ENCODE data around the gene FRMD5.
A peak's percentile ranks its signal among the peaks of the same experiment; 100 is the strongest.
"Not testable (repeated sequence)": the region's sequence is repeated elsewhere in the genome, so short reads cannot be mapped to it uniquely, and the experiment has no call there.

The FRMD5 gene

DNA sequence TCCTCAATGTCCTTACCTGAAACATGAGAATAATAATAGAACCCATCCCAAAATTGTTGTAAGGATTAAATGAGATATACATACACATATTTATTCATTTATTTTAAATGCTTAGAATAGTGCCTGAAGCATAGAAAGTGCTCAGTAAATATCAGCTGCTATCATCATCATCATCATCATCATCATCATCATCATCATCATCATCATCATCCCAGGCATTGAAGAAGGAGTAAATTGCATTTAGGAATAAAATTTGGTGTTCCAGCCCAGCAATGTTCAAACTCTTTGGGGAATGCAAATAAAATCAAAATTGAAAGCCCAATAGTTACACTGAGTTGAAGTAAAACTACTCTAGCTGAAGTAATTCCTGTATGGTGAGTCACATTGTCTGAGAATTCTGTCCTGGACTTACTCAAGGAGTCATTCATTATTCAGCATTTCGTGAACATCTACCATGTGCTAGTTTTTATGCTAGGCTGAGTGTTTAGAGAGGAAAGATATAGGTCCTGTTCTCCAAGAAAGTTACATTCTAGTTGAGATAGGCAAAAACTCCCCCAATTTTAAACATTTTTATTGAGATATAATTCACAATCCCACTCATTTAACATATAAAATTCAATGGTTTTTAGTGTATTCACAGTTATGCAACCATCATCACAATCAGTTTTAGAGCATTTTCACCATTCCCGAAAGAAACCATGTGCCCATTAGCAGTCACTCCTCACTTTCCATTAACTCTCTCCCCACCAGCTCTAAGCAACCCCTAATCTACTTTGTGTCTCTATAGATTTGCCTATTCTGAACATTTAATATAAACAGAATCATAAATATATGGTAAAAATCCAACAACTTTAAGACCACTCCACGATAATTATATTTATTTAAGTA, 107.2 kb downstream of the FRMD5 start:
- DNase-seq: no peak

DNA sequence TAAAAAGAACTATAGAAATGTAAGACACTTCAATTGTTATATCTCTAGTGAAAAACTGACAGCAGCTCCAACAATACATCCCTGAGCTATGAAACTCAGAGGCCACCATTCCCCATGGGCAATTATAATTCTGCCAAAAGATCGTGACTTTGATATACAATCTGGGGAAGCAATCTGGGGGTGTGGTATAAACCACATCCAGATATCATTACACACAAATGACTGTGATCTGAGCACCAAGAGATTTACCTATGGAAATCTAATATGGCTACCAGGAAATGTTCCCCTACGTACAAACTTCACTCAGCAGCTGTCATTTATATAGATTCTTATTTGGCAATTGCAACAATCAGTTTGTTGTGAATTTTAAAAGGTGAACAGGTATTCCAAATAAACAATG, 110.3 kb downstream of the FRMD5 start:
- no peak for DNase-seq

DNA sequence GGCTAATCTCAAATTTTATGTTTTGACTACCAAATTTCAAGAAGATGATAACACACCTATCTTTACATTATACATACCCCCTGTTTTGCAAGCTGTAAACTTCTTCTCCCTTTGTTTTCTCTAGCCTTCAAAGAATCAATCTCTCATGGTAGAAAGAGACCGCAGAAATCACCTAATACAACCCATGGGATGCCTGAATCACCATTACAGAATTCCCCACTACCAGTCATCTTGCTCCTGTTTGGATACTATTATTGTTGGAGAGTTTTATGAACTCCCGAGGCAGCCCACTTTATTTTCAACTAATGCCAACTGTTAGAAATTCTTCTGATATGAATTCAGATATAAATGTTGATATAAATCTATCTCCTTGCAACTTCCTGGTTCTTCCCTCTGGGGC, 110.9 kb downstream of the FRMD5 start:
- no peak for DNase-seq

DNA sequence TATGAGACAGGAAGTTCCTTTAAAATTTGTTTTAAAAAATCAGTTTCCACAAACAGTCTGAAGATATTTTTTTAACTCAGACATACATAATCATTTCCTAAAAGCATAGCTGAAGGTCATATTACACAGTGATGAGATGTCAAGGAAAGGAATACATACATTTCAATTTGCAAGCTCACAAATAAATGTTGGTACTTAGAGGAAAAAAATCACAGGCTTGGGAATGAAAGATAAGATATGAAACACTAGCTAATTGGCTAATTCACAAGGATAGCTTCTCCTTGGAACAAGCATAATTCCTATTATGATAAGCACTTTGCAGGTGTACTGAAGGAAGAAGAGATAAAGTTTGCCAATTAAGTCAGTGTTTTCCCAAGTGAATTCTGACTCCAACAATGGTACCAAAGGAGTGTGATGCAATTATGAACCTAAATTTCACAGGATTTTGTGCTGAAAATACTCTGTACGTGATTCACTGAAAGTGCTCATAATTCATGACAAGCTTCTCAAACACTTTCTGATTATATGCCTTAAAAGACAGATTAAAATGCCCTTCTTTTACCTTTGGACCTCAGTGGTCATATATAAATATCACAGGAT, 112.4 kb downstream of the FRMD5 start:
- no peak for DNase-seq

DNA sequence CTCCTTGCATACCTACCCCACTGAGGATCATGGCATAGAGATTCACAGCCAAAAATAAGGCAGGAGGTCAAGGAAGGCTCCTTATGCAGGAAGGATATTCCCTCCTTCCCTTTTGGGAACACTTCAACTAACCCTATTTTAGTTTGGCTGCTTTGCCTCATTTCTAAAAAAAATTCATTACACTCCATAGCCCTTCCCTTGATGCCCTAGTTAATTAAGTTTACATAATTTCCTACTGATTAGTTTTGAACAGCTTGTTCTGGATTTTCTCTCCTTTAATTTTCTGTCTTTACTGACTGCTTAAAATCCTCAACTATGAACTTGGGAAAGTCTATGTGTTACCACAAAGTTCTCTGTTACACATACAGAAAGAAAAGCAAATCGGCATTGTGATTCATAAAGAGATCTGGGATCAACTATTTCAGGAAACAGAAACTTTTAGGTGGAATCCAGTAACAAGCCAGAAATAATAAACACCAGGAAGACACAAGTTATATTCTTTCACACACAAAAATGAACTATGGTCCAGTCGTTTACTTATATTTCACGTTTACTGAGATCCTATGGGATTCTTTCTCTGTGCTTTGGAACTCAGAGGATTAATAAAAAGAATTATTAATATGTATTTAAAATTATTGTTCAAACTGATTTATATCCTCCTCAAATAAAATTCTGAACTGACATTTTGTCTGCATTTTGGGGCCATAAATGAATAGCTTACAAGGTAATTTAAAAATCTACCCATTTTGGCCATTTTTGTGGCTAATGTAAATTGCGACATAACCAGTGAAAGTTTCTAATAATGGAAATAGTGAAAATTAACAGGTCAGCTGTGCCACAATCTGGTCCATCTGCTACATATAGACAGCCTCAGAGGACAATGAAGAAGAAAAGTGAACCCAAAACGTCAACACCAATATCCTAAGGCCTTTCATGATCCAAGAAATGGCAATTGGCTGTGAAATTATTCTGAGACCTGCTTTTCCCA, 113.8 kb downstream of the FRMD5 start:
- DNase-seq: no peak

DNA sequence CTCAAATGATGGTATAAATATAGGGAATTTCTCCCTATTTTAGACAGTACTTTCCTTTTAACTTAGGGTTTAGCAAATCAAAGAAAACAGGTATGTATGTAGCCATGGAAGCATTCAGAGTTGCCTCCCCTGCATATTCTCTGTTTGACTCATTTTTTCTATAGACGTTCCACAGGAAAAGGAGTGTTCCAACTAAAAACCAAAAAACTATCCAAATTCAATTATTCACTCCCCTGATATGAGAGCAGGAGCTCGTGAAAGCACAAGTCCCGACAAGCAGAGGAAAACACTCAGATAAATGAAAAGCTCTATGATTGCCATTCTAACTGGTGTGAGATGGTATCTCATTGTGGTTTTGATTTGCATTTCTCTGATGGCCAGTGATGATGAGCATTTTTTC, 119.5 kb downstream of the FRMD5 start:
- DNase-seq: no peak

DNA sequence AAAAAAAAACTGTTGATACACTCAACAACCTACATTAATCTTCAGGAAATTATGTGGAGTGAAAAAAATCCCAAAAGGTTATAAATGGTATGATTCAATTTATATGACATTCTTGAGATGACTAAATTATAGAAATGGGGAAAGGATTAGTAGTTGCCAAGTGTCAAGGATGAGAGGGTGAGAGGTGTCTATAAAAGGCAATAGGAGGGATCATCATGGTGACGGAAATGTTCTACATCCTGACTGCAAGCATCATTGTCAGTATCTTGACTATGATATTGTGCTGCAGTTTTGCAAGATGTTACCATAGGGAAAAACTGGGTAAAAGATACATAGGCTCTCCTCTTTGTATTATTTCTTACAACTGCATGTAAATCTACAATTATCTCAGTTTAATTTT, 125.6 kb downstream of the FRMD5 start:
- no peak for DNase-seq

DNA sequence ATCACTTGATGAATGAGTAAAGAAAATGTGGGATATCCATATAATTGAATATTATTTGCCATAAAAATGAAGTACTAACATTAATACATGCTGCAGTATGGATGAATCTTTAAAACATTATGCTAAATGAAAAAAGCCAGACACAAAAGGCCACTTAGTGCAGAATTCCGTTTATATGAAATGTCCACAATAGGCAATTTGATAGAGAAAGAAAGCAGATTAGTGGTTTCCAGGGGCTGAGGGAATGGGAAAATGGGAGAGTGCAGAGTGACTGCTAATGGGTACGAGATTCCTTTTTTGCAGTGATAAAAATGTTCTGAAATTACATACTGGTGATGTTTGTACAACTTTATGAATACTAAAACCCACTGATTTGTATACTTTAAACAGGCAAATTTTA, 126.7 kb downstream of the FRMD5 start:
- DNase-seq: no peak

DNA sequence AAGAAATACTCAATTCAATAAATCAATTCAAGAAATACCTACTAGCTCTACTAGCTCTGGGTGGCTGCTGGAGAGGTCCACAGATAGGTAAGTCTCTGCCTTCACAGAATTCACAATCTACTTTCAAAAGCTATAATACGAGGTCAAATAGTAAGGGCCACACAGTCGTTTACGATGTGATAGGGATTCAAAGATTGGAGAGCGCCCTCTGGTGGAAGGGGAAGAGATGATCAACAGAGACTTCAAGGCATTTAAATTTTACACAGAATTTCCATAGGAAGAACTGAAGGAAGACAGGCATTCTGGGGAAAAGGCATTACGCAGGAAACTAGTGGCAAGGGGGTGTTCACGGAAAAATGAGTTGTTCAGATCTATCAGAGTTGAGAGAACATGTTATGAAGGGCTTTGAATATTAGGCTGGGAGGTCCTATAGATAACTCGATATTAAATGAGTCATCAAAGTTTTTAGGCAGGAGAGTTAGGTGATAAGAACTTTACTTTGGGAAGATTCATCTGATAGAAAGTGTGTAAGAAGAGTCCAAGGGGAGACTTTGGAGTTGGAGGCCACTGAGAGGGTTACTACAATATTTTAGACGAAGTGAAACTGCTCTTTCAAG, 128.8 kb downstream of the FRMD5 start:
- DNase-seq: peak; percentile 54

DNA sequence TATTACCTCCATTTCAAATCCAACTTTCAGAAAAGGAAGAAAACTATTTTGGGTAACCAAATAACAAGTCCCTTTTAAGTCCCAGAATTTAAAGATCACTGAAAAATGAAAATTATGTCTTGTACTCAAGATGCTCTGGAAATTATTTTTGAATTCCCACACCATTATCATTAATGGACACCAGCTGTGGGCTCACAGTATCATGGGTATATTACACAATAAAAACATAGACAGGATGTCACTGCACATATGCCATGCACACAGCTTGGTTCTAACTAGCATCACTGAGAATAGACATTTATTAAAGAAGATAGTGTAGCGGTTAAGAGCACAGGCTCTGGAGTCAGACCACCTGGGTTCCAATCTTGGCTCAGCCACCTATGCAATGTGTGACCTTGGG, 130.4 kb downstream of the FRMD5 start:
- no peak for DNase-seq

DNA sequence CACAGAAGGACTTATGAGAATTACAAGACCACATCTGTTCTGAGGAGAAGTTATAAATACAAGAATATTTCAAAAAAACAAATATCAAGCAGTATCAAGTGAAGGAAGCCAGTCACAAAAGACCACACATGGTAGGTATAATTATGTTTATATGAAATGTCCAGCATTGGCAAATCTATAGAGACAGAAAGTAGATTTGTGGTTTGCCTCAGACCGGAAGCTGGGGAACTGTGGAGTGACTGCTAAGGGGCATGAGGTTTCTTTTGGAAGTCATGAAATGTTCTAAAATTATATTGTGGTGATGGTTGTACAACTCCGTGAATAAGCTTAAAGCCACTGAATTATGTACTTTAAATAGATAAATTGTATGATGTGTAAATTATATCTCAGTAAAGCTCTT, 136.9 kb downstream of the FRMD5 start:
- DNase-seq: peak; percentile 78

DNA sequence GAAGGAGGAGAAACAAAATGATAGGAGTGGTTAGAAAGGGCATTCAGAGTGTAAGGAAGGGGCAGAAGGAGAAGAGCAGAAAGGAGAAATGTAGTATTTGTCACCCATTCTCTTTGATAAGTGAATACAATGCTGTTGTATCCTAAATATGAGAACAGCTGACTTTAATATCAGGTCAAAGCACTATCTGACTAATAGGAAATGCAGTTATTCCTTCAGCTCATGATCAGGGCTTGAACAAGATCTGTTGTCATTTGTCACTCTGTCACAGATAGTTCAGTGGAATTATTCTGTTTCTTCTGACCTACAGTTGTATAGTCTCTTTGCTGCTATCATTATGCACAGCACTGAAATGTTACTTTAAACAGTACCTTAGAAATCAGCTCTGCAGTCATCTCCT, 149.4 kb downstream of the FRMD5 start:
- DNase-seq: no peak

DNA sequence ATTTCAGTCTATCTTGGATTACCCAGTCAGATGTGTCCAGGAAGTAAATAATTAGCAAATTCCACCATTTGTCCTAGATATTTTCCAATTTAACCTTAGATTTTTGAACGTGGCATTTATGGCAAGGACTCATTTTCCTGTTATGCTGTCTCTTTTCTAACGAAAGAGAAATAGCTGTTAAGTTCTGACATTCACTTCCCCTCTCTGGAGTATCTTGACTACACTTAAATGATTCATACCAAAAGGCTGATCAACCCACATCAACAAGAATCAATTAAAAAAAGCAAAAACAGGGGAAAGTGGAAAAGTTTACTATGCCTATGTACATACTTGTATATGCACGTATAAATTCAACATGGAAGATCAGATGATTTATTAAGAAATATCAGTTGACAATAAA, 149.9 kb downstream of the FRMD5 start:
- peak; percentile 38 for DNase-seq

DNA sequence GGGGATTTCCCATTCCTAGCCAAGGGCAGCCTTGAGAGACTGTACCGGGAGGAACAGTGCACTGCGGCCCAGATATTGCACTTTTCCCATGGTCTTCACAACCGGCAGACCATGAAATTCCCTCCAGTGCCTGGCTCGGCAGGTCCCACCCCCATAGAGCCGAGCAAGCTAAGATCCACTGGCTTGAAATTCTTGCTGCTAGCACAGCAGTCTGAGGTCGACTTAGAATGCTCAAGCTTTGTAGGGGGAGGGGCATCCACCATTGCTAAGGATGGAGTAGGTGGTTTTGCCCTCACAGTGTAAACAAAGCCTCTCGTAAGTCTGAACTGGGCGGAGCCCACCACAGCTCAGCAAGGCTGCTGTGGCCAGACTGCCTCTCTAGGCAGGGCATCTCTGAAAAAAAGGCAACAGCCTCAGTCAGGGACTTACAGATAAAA, 156.3 kb downstream of the FRMD5 start:
- no peak for DNase-seq

DNA sequence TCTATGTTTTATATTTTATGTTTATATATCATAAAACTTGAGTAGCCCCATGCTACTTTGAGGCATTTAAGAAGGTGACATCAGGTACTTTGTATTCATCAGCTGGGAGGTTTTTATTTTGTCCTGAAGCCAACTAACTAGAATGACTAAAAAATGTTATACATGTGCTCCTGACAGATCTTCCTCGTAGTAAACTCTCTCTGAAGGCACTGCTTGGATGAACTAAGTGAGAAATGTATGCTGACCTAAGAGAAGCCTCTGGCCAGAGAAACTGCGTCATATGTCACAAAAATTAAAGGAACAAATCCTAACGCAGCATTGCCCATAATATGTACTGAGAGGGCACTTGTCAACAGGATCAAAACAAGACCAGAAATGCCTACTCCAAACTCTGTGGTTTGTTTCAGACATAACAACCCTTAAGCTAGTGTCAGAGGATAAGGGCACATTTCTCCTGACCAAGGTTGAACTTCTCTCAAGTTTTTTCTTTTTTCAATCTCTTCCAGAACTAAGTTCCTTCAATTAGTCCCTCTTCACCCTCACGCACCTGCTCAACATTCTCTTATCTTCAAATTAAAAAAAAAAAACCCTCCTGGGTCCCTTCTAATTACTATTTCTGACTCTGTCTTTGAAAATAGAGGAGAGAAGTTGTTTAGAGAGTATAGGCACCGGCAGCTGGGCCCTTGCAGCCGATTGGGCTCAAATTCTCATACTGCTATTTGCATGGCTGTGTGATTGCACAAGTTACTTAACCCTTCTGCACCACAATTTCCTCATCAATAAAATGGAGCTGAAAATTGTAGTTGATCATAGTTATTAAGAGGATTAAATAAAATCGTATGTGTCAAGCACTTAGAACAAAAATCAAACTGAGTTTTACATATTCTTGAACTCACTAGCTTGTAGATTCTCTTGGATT, 159.0 kb downstream of the FRMD5 start:
- no peak for DNase-seq

DNA sequence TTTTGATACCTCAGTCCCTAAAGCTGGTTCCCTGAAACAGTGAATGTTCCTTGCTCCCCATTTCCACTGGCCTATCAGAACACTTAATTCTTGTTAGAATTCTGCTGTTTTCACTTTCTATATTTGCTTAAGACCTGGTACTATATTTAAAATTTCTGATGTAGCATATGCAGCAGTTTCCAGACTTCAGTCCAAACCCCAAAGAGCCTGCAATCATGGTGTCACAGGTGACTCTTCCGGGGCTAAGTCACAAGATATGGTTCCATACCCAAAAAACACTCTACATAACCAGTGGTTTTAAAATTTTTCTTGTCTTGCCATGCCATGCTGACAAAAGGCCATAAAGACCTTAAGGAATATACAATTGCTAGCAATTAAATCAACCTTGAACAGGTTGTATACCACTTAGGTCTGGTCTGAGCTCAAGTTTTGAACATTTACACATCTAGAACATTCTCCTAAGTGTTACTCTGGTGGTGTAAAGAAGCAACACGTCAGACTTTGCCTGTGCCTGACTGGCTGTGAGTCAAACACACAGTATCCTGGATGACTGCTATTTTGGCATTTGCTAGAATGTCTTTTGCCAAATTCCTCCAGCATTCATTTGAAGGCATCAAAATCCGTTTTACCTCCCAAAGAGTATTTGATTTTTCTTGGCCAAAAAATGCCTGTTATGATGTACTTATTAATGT, 160.0 kb downstream of the FRMD5 start:
- DNase-seq: no peak

DNA sequence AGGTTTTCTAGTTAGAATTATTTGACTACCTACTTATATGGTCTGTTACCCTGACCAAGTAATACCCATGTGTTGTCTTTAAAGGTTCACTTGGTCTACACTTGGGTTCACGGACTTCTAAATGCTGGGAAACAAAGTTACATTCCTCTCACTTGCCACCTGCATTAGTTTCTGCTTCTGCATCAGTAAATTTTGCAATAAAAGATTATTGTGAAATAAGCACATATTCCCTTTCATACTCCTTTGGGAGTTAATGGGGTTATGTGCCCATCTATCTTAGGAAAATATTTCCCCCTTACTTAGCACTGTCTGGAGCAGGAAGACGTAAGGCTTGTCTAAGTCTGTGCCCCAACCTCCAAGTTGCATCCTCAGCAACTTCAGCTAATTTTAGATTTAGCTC, 160.7 kb downstream of the FRMD5 start:
- DNase-seq: no peak

DNA sequence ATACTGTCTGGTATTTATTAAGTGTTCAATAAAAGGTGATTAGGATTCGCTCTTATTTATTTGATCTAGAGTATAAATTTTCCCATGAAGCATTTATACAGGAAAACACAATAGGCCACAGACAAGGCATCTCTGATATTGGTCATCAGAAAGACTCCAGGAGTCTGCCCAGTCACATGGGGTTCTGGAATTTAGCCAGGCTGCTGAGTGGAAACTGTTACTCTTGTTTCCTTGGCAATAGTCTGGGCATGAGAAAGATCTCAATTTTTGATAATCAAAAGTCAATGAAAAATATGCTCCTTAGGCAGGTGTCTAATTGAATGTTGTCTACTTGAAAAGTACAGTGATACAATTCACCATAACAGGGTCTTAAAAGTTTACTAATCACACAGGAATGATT, 161.2 kb downstream of the FRMD5 start:
- no peak for DNase-seq

DNA sequence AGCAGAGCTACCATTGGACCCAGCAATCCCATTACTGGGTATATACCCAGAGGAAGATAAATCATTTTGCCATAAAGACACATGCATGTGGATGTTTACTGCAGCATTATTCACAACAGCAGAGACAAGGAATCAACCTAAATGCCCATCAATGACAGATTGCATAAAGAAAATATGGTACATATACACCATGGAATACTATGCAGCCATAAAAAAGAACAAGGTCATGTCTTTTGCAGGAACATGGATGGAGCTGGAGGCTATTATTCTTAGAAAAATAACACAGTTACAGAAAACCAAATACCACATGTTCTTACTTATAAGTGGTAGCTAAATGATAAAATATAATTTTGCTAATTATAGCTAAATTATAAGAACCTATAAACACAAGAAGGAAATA, 162.3 kb downstream of the FRMD5 start:
- DNase-seq: not testable (repeated sequence)

DNA sequence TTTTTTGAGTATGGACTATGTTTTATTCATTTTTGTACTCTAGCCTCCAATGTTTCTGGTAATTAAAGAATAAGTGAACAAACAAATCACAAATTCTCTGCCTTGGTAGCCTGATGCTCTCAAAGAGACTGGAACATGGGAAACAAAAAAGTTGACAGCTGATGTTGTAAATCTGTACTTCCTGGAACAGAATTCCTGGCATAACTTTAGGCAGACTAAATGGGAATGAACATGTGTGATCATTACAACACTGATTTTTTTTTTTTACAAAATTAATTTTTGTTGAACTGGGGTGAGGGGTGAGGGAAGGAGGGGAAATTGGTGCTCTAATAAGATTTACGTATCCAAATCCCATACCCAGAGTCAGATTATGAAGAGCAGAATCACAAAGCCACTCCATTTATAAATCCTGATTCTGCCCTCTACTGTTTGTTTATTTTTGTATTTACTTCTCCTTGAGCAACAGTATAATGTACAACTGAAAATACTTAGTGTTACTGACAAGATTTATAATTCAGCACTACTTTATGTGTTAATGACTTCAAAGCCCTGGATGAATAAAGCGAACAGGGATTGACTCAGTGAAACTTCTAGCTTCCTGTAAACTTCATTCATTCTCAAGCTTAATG, 165.0 kb downstream of the FRMD5 start:
- no peak for DNase-seq

DNA sequence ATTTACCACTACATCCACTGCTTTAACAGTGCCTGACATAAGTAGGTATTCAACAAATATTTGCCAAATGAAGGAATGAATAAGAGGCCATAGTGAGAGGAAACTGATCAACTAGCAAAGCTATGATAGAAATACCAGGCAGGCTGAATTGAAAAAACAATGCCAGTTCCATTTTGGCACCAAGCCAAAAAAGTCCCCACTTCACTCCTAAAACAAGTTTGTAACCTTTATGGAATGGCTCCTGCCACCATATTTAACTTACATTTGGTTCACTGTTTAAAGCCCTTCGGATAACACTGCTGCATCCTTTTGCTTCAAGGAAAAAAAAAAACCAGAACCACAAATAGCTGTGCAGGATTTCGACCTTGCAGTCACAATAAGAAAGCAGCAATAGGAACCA, 166.1 kb downstream of the FRMD5 start:
- DNase-seq: no peak

All from MV-4-11 (cell line).